Measurements from ENCODE around the gene TRIM14. TPM values are rescaled to one million over a fixed set of nuclear protein-coding genes. Genes with fewer than 3 reads are reported as not detected.
A peak's percentile ranks its signal among the peaks of the same experiment; 100 is the strongest.

Gene TRIM14
- total and polyA plus RNA-seq, 10 of the 15 experiments (the other 5 are each of a cell fraction or from before 2014, with no cell fraction given): 8.6 to 53.3 (median 35.7) TPM

DNA sequence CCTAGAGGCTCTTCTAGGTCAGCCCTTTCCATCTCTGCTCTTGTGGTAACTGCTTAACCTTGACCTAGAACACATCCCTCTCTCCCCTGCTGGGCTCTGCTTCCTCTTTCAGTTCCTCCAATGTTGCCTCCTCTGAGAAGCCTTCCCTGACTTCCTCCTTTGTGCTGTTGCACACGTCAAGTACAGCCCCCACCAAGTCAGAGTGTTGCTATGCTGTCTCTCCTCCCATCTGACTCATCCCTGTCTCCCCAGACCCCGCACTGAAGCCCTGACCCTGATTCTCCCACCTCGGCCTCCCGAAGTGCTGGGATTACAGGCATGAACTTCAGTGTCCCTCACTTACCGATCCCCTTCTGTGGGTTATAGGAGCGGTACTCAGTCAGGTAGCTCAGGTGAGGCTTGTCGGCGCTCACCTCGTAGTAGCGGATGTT is 10.4 kb upstream of the TRIM14 start (continued):
- TF ChIP-seq, protein P1, sequence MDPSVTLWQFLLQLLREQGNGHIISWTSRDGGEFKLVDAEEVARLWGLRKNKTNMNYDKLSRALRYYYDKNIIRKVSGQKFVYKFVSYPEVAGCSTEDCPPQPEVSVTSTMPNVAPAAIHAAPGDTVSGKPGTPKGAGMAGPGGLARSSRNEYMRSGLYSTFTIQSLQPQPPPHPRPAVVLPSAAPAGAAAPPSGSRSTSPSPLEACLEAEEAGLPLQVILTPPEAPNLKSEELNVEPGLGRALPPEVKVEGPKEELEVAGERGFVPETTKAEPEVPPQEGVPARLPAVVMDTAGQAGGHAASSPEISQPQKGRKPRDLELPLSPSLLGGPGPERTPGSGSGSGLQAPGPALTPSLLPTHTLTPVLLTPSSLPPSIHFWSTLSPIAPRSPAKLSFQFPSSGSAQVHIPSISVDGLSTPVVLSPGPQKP (IDR thresholded peaks at IDR 0.05; ENCODE audit: low read depth, low read length): no peak
- peak; percentile 69 for TF ChIP-seq EED (IDR thresholded peaks at IDR 0.05; ENCODE audit: low read depth)

DNA sequence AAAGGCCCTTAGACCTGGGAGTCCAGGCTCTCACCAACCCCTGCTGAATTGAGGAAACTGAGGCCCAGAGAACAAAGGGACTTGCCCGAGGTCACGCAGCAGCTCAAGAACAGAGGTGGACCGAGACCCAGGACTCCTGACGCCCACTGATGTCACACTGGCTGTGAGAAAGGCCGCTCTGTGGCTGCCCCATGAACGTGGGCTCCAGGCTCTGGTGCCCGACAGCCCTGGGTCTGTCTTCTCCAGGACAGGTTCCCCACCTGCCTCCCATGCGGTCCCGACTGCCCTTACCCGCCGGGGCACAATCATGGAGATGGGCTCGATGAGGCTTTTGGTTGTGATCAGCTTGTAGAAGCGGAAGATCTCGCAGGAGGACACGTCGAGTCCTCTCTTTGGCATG is 9.3 kb upstream of the TRIM14 start:
- no peak overlapping the region for H3K4me3 ChIP-seq
- H3K27me3 ChIP-seq (replicated peaks in 1 of 2; ENCODE audit: control insufficient read depth in 2 of 2, insufficient read depth in 2 of 2, low read length in 1 of 2): no peaks in the 10 kb centered on the region
- no peaks in the 10 kb centered on the region for H3K36me3 ChIP-seq (ENCODE audit: control insufficient read depth in 2 of 2, insufficient read depth in 2 of 2, low read length in 1 of 2)
- H2AFZ ChIP-seq (ENCODE audit: control insufficient read depth, low read depth, low read length): no peak overlapping the region
- SMC1A ChIA-PET (ENCODE audit: uncharacterized antibody, unreplicated experiment): interaction anchor here (1.0 to 2.1 kb wide), 7 partner anchors 8 to 77 kb away, joined by 3 to 12 read pairs (median 3); partner anchors contain the start of gene TRIM14
- no peak overlapping the region for H3K4me2 ChIP-seq (ENCODE audit: control insufficient read depth, insufficient read depth)
- no peaks in the 10 kb centered on the region for H3K9me3 ChIP-seq (replicated peaks; ENCODE audit: control insufficient read depth, insufficient read depth, low read length)
- no peaks in the 10 kb centered on the region for H4K20me1 ChIP-seq (ENCODE audit: control insufficient read depth, insufficient read depth)
- no peak for DNase-seq (ENCODE audit: low read depth, low spot score)
- H3K9ac ChIP-seq (ENCODE audit: control insufficient read depth, insufficient read depth, low read length): no peak overlapping the region
- in situ Hi-C loops (cut with MboI) (no loop called here), intact Hi-C loops (cut with micrococcal nuclease; ENCODE audit: unreplicated experiment) (no loop called here)
- 98% methylated on average over 16 of the region's 16 CpGs for WGBS (ENCODE audit: insufficient coverage, insufficient replicate concordance, low lambda C conversion rate, missing lambda C conversion rate)
- POLR2A ChIA-PET: interaction anchor here (0.6 to 1.0 kb wide), 3 partner anchors 19 to 128 kb away, joined by 3 to 6 read pairs (median 6); no protein-coding TSS in a partner anchor
- CTCF ChIA-PET: interaction anchor here (0.6 to 1.9 kb wide), 2 partner anchors 10 to 184 kb away, joined by 4 to 8 read pairs; partner anchors contain the start of gene TRIM14
- no TSS peak for BruUV-seq (replicated peaks)
- FAIRE-seq: no peak
- TF ChIP-seq CBX5 (IDR thresholded peaks at IDR 0.05; ENCODE audit: low read depth) (no peak), ZNF274 (IDR thresholded peaks at IDR 0.05; ENCODE audit: insufficient read depth, insufficient read length) (no peak), EED (IDR thresholded peaks at IDR 0.05; ENCODE audit: low read depth) (no peak), IKZF2 (IDR thresholded peaks at IDR 0.05) (no peak), TCF3 (IDR thresholded peaks at IDR 0.05; ENCODE audit: borderline replicate concordance, insufficient read depth, low read depth, low read length) (no peak), CREM (IDR thresholded peaks at IDR 0.05; ENCODE audit: low read depth) (no peak)
- ATAC-seq: no peak
- RAD21 ChIA-PET (ENCODE audit: unreplicated experiment): interaction anchor here (2.2 kb wide), 1 partner anchor 10 kb away, joined by 12 read pairs; the partner anchor contains the start of gene TRIM14
- H3K4me1 ChIP-seq (ENCODE audit: control insufficient read depth, insufficient read depth, low read length): peaks cover 12% of the 10 kb centered on the region
- no peak overlapping the region for H3K27ac ChIP-seq (ENCODE audit: control insufficient read depth, insufficient read depth)
- H3K79me2 ChIP-seq (ENCODE audit: control insufficient read depth, insufficient read depth, low read length): no peaks in the 10 kb centered on the region
